Ovary (tissue), 3 donors: ENCODE results near the gene ZNF587.

ENCODE experiments used
- POLR2A ChIP-seq: fragments of 450-650 bp; IDR thresholded peaks from one replicate; pipeline ENCODE4 v1.6.1; 2017; ENCODE audit warnings: antibody characterized with exemption, mild to moderate bottlenecking, moderate library complexity
- TF ChIP-seq, protein P1 (sequence below), 3 donors: fragments of 450-650 bp in 2 of 3; fragments of 200-600 bp in 1 of 3; IDR thresholded peaks; one replicate each; pipeline versions ENCODE4 v1.5.1 to v1.8.0; 2016 to 2022; ENCODE audit warnings: antibody characterized with exemption in 3 of 3, mild to moderate bottlenecking in 1 of 3
- donor health status: DM: no; HTN: no; CAD: no.

DNA sequence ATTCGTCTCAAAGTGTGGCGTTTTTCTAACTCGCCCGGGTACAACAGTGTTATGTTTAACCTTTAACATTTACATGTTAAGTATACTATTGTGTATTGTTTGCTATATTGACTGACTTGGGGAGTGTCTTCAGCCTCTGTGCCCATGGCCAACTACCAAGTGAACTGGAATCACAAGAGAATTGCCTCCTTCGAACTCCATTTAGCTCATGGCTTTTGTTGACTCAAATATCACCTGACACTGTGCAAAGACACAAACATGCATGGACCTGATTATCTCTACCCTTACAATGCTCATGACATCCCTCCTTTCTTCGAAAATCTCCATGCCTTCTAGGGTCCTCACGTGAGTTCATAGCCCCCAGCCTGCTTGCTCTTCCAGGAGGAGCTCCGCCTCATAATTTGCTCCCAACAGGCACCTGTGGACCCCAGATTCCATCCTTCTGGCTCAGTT is 38.5 kb downstream of the ZNF587 start:
- TF ChIP-seq, protein P1, sequence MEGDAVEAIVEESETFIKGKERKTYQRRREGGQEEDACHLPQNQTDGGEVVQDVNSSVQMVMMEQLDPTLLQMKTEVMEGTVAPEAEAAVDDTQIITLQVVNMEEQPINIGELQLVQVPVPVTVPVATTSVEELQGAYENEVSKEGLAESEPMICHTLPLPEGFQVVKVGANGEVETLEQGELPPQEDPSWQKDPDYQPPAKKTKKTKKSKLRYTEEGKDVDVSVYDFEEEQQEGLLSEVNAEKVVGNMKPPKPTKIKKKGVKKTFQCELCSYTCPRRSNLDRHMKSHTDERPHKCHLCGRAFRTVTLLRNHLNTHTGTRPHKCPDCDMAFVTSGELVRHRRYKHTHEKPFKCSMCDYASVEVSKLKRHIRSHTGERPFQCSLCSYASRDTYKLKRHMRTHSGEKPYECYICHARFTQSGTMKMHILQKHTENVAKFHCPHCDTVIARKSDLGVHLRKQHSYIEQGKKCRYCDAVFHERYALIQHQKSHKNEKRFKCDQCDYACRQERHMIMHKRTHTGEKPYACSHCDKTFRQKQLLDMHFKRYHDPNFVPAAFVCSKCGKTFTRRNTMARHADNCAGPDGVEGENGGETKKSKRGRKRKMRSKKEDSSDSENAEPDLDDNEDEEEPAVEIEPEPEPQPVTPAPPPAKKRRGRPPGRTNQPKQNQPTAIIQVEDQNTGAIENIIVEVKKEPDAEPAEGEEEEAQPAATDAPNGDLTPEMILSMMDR (IDR thresholded peaks at IDR 0.05): no peak
- no peak for TF ChIP-seq POLR2A
